ENCODE measurements around the gene AKAP1. TPM values are rescaled to one million over a fixed set of nuclear protein-coding genes. Genes with fewer than 3 reads are reported as not detected.

The AKAP1 gene
- total RNA-seq, 2 experiments from 2014 or later = 20.3 to 23.1 TPM

DNA sequence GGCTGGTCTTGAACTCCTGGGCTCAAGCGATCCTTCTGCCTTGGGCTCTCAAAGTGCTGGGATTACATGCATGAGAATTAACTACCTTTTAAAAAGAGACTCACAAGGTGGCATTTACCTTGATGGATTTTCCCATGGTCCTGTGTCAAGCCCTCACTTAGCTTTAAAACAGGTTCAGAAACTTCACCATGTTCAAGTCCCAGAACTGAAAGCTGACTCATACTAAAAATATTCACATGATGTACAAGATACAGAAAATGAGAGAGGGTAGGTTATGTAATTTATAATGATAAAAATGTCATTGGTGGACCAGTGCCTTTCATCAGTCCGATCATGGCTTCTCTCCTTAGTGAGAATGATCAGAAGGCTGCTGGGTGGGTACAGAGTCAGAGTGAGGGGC lies 4.3 kb upstream of the AKAP1 start:
- Mint-ChIP-seq H3K27ac (no peak overlapping the region), H3K27me3 (no peaks in the 10 kb centered on the region), H3K9me3 (no peaks in the 10 kb centered on the region), H3K4me1 (ENCODE audit: low read depth) (peaks cover 5% of the 10 kb centered on the region), H3K4me3 (no peak overlapping the region), H3K36me3 (ENCODE audit: low read depth) (peaks cover 5% of the 10 kb centered on the region)
- Histone ChIP-seq H3K36me3 (ENCODE audit: insufficient read depth, low read length) (no peaks in the 10 kb centered on the region), H3K4me1 (ENCODE audit: insufficient read depth, low read length) (peaks cover 9% of the 10 kb centered on the region), H3K27me3 (ENCODE audit: control insufficient read depth in 1 of 2, insufficient read depth in 2 of 2, low read length in 2 of 2) (no peaks in the 10 kb centered on the region), H3K9me3 (ENCODE audit: control insufficient read depth in 1 of 2, insufficient read depth in 1 of 2, low read length in 2 of 2) (no peaks in the 10 kb centered on the region), H3K27ac (ENCODE audit: low read depth in 1 of 2, low read length in 2 of 2) (no peak overlapping the region), H3K4me3 (ENCODE audit: low read length) (no peak overlapping the region)
- TF ChIP-seq, protein P1, sequence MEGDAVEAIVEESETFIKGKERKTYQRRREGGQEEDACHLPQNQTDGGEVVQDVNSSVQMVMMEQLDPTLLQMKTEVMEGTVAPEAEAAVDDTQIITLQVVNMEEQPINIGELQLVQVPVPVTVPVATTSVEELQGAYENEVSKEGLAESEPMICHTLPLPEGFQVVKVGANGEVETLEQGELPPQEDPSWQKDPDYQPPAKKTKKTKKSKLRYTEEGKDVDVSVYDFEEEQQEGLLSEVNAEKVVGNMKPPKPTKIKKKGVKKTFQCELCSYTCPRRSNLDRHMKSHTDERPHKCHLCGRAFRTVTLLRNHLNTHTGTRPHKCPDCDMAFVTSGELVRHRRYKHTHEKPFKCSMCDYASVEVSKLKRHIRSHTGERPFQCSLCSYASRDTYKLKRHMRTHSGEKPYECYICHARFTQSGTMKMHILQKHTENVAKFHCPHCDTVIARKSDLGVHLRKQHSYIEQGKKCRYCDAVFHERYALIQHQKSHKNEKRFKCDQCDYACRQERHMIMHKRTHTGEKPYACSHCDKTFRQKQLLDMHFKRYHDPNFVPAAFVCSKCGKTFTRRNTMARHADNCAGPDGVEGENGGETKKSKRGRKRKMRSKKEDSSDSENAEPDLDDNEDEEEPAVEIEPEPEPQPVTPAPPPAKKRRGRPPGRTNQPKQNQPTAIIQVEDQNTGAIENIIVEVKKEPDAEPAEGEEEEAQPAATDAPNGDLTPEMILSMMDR (IDR thresholded peaks at IDR 0.05) = no peak
- CTCF ChIA-PET = no interaction called here
- DNase-seq (no peak), ATAC-seq (ENCODE audit: poor library complexity) (no peak)
- POLR2A ChIA-PET = no interaction called here
- intact Hi-C loops (cut with DNase I, micrococcal nuclease) = loop anchor here in 1 of 2 experiments (10.0 kb wide), 3 partner anchors 486 to 1656 kb away; partner anchors contain the start of genes MMD and NOG

DNA sequence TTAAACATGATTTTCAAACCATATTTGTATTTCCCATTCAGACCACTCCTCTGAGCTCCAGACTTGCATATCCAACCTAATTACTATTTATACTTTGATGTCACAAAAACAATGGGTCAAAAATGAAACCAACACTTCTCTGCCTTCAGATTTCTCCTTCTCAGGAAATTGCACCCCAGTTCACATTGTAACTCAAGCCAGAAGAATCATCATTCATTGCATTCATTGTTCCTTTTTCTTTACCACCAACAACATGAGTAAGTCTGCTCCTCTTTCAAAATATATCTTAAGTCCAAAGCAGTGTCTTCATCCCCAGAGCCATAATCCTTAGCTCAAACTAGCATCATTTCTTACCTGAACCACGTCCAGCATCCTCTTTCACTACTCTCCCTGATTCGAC lies 2.6 kb upstream of the AKAP1 start:
- H3K4me1 ChIP-seq (ENCODE audit: insufficient read depth, low read length) = peaks cover 20% of the 10 kb centered on the region
- TF ChIP-seq, protein P1 (IDR thresholded peaks at IDR 0.05) = no peak
- H3K36me3 ChIP-seq (ENCODE audit: insufficient read depth, low read length) = no peaks in the 10 kb centered on the region
- ChIA-PET CTCF (no interaction called here), POLR2A (interaction anchor here (1.0 kb wide), 1 partner anchor 168 kb away, joined by 3 read pairs; the partner anchor contains the start of gene TRIM25)
- Mint-ChIP-seq H3K36me3 (ENCODE audit: low read depth) (peaks cover 11% of the 10 kb centered on the region), H3K4me3 (peak overlapping the region; percentile 59), H3K4me1 (ENCODE audit: low read depth) (peaks cover 19% of the 10 kb centered on the region), H3K27me3 (no peaks in the 10 kb centered on the region), H3K9me3 (no peaks in the 10 kb centered on the region), H3K27ac (no peak overlapping the region)
- H3K9me3 ChIP-seq (ENCODE audit: control insufficient read depth in 1 of 2, insufficient read depth in 1 of 2, low read length in 2 of 2) = no peaks in the 10 kb centered on the region
- H3K27me3 ChIP-seq (ENCODE audit: control insufficient read depth in 1 of 2, insufficient read depth in 2 of 2, low read length in 2 of 2) = no peaks in the 10 kb centered on the region
- ATAC-seq (ENCODE audit: poor library complexity) (no peak), DNase-seq (no peak)
- H3K27ac ChIP-seq (ENCODE audit: low read depth in 1 of 2, low read length in 2 of 2) = no peak overlapping the region
- H3K4me3 ChIP-seq (ENCODE audit: low read length) = no peak overlapping the region
- intact Hi-C loops (cut with DNase I, micrococcal nuclease) = loop anchor here in 1 of 2 experiments (2.0 to 10.0 kb wide), 4 partner anchors 246 to 1658 kb away; partner anchors contain the start of genes MMD and NOG

DNA sequence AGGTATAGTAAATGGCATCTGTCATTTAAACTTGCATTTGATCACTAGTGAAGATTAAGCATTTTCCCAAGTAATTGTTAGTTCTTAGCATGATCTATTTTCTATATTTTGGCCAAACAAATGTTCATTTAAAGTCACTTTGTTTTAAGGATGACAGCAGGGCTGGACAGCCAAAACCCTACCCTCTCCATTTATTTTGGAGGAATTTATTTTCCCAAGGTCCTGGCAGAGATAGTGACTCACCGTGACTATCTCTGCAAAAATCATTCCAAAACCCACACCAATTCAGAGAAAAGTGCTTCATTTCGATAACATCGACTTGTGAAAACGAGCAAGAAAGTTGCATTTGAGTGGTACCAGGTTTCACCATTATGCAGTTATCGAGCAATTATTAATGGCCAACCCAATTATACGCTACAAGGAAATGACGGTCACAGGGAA lies 665 bp upstream of the AKAP1 start:
- POLR2A ChIA-PET = interaction anchor here (0.8 to 2.5 kb wide), 12 partner anchors 11 to 1243 kb away, joined by 3 to 24 read pairs (median 6); partner anchors contain the start of genes C17orf67, DGKE, MKS1 and MRPS23
- H3K36me3 ChIP-seq (ENCODE audit: insufficient read depth, low read length) = no peaks in the 10 kb centered on the region
- H3K4me3 ChIP-seq (ENCODE audit: low read length) = peak overlapping the region; percentile 76
- H3K27ac Mint-ChIP-seq = peak overlapping the region; percentile 83
- peaks cover 20% of the 10 kb centered on the region for H3K4me1 ChIP-seq (ENCODE audit: insufficient read depth, low read length)
- TF ChIP-seq, protein P1 (IDR thresholded peaks at IDR 0.05) = no peak
- H3K36me3 Mint-ChIP-seq (ENCODE audit: low read depth) = peaks cover 11% of the 10 kb centered on the region
- ATAC-seq (ENCODE audit: poor library complexity) = peak; percentile 6
- H3K27me3 ChIP-seq (ENCODE audit: control insufficient read depth in 1 of 2, insufficient read depth in 2 of 2, low read length in 2 of 2) = no peaks in the 10 kb centered on the region
- intact Hi-C loops (cut with DNase I, micrococcal nuclease) = loop anchor here in 1 of 2 experiments (2.0 to 10.0 kb wide), 4 partner anchors 490 to 1660 kb away; partner anchors contain the start of genes MMD, NOG and SRSF1
- H3K27me3 Mint-ChIP-seq = no peaks in the 10 kb centered on the region
- peak overlapping the region; percentile 90 for H3K4me3 Mint-ChIP-seq
- no peak for DNase-seq
- no peaks in the 10 kb centered on the region for H3K9me3 ChIP-seq (ENCODE audit: control insufficient read depth in 1 of 2, insufficient read depth in 1 of 2, low read length in 2 of 2)
- no peaks in the 10 kb centered on the region for H3K9me3 Mint-ChIP-seq
- peak overlapping the region; percentile 84 to 85 for H3K27ac ChIP-seq (ENCODE audit: low read depth in 1 of 2, low read length in 2 of 2)
- CTCF ChIA-PET = interaction anchor here (0.7 to 1.5 kb wide), 4 partner anchors 9 to 923 kb away, joined by 3 to 8 read pairs (median 6); partner anchors contain the start of genes COIL, SCPEP1 and SRSF1
- peaks cover 36% of the 10 kb centered on the region for H3K4me1 Mint-ChIP-seq (ENCODE audit: low read depth)

Data from CD4-positive, alpha-beta T cell (primary cell).